ENCODE data around the gene HEBP2.
"Not testable (repeated sequence)": the region's sequence is repeated elsewhere in the genome, so short reads cannot be mapped to it uniquely, and the experiment has no call there.

HEBP2 gene

GRCh38 chr6:138403801-138404665 lies at the start of gene HEBP2:
HEBP2 (plus strand) TSS chr6:138404223; CDS start chr6:138404496, 273 bp downstream.
- in situ Hi-C loops (cut with HindIII; ENCODE audit: low sequenced_read_pairs): no loop called here

GRCh38 chr6:138357928-138358327 lies 46.1 kb upstream of the HEBP2 start:
- in situ Hi-C loops (cut with HindIII; ENCODE audit: low sequenced_read_pairs): no loop called here

- in situ Hi-C loops (cut with HindIII; ENCODE audit: low sequenced_read_pairs): not testable (repeated sequence)
Measured at GRCh38 chr6:138368684-138369083, 35.3 kb upstream of the HEBP2 start.

GRCh38 chr6:138370631-138371451 lies 33.2 kb upstream of the HEBP2 start:
- in situ Hi-C loops (cut with HindIII; ENCODE audit: low sequenced_read_pairs): no loop called here

- in situ Hi-C loops (cut with HindIII; ENCODE audit: low sequenced_read_pairs): no loop called here
Measured at GRCh38 chr6:138371452-138371711, 32.6 kb upstream of the HEBP2 start.

GRCh38 chr6:138371720-138372119 lies 32.3 kb upstream of the HEBP2 start:
- in situ Hi-C loops (cut with HindIII; ENCODE audit: low sequenced_read_pairs): no loop called here

GRCh38 chr6:138372711-138373463 lies 31.1 kb upstream of the HEBP2 start:
- in situ Hi-C loops (cut with HindIII; ENCODE audit: low sequenced_read_pairs): no loop called here

- in situ Hi-C loops (cut with HindIII; ENCODE audit: low sequenced_read_pairs): no loop called here
Measured at GRCh38 chr6:138374230-138374629, 29.8 kb upstream of the HEBP2 start.

GRCh38 chr6:138374815-138375214 lies 29.2 kb upstream of the HEBP2 start:
- in situ Hi-C loops (cut with HindIII; ENCODE audit: low sequenced_read_pairs): no loop called here

GRCh38 chr6:138377042-138377441 lies 27.0 kb upstream of the HEBP2 start:
- in situ Hi-C loops (cut with HindIII; ENCODE audit: low sequenced_read_pairs): no loop called here

GRCh38 chr6:138377844-138378243 lies 26.2 kb upstream of the HEBP2 start, which contains the start of gene SMIM28:
SMIM28 (plus strand) TSS chr6:138377905; CDS start chr6:138378073, 168 bp downstream.
- in situ Hi-C loops (cut with HindIII; ENCODE audit: low sequenced_read_pairs): no loop called here

- in situ Hi-C loops (cut with HindIII; ENCODE audit: low sequenced_read_pairs): no loop called here
Measured at GRCh38 chr6:138378463-138378862, 25.6 kb upstream of the HEBP2 start.

- in situ Hi-C loops (cut with HindIII; ENCODE audit: low sequenced_read_pairs): no loop called here
Measured at GRCh38 chr6:138382498-138383265, 21.3 kb upstream of the HEBP2 start.

- in situ Hi-C loops (cut with HindIII; ENCODE audit: low sequenced_read_pairs): no loop called here
Measured at GRCh38 chr6:138383776-138384175, 20.2 kb upstream of the HEBP2 start.

GRCh38 chr6:138386897-138387296 lies 17.1 kb upstream of the HEBP2 start:
- in situ Hi-C loops (cut with HindIII; ENCODE audit: low sequenced_read_pairs): no loop called here

GRCh38 chr6:138387577-138388368 lies 16.2 kb upstream of the HEBP2 start:
- in situ Hi-C loops (cut with HindIII; ENCODE audit: low sequenced_read_pairs): no loop called here

GRCh38 chr6:138389551-138389950 lies 14.5 kb upstream of the HEBP2 start:
- in situ Hi-C loops (cut with HindIII; ENCODE audit: low sequenced_read_pairs): no loop called here

- in situ Hi-C loops (cut with HindIII; ENCODE audit: low sequenced_read_pairs): no loop called here
Measured at GRCh38 chr6:138393871-138394783, 9.9 kb upstream of the HEBP2 start.

- in situ Hi-C loops (cut with HindIII; ENCODE audit: low sequenced_read_pairs): no loop called here
Measured at GRCh38 chr6:138396709-138397108, 7.3 kb upstream of the HEBP2 start.
